ENCODE data around the gene ZSCAN16.

GRCh38 chr6:28136585-28137504 lies 12.4 kb downstream of the ZSCAN16 start:
- TF ChIP-seq CTCF (conservative IDR thresholded peaks at IDR 0.05; ENCODE audit: low read depth in 2 of 2) (no peak), EZH2phosphoT487 (IDR thresholded peaks at IDR 0.05; ENCODE audit: unreplicated experiment) (no peak), POLR2AphosphoS5 (IDR thresholded peaks at IDR 0.05; ENCODE audit: low read depth) (peak; percentile 81), EZH2 (IDR thresholded peaks at IDR 0.05; ENCODE audit: low read depth, unreplicated experiment) (no peak)
